KOPT-K1 (cell line): Measurements from ENCODE around the gene CLRN3.

ENCODE experiments used
- H3K27ac ChIP-seq: fragments of 200-600 bp; sonication (generic); 2 replicates; pipeline ENCODE4 v1.5.1; 2016; ENCODE audit warnings: antibody characterized with exemption, mild to moderate bottlenecking, low read depth, low read length; ENCODE audit not compliant: poor library complexity, severe bottlenecking
- H3K36me3 ChIP-seq: fragments of 200-600 bp; sonication (generic); 2 replicates; pipeline ENCODE4 v1.5.1; 2017; ENCODE audit warnings: antibody characterized with exemption, mild to moderate bottlenecking, low read length, moderate library complexity; ENCODE audit not compliant: insufficient read depth
- H3K9me3 ChIP-seq: fragments of 200-600 bp; sonication (generic); 2 replicates; pipeline ENCODE4 v1.5.1; 2017; ENCODE audit warnings: antibody characterized with exemption, low read length, mild to moderate bottlenecking; ENCODE audit not compliant: insufficient read depth, poor library complexity, severe bottlenecking

Gene CLRN3

DNA sequence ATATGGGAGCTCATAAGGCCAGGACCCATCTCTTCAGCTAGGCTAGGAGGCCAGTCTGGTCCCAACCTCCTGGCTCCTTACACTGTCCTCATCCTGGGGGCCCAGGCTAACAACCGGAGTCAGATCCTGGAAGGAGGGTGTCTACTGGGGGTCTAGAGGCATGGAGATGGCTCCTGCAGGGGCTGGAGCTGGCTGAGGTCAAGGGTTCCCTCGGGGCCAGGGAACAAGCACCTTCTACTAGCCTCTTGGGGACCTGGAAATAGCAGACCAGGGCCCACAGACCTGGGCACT, 37.2 kb downstream of the CLRN3 start:
- Histone ChIP-seq H3K36me3 (no peaks in the 10 kb centered on the region), H3K27ac (no peak overlapping the region), H3K9me3 (no peaks in the 10 kb centered on the region)

- Histone ChIP-seq H3K9me3 (no peaks in the 10 kb centered on the region), H3K27ac (no peak overlapping the region), H3K36me3 (no peaks in the 10 kb centered on the region)
Observed at GRCh38 chr10:127854769-127855590, 37.8 kb downstream of the CLRN3 start.

GRCh38 chr10:127853868-127854768, 38.6 kb downstream of the CLRN3 start:
- Histone ChIP-seq H3K27ac (no peak overlapping the region), H3K9me3 (no peaks in the 10 kb centered on the region), H3K36me3 (no peaks in the 10 kb centered on the region)

- Histone ChIP-seq H3K27ac (no peak overlapping the region), H3K9me3 (no peaks in the 10 kb centered on the region), H3K36me3 (no peaks in the 10 kb centered on the region)
Observed at GRCh38 chr10:127852456-127852855, 40.3 kb downstream of the CLRN3 start.

- no peaks in the 10 kb centered on the region for H3K36me3 ChIP-seq
- H3K27ac ChIP-seq, result no peak overlapping the region
- H3K9me3 ChIP-seq, result no peaks in the 10 kb centered on the region
Observed at GRCh38 chr10:127851661-127852194, 41.0 kb downstream of the CLRN3 start.

- H3K27ac ChIP-seq, result no peak overlapping the region
- H3K36me3 ChIP-seq, result no peaks in the 10 kb centered on the region
- H3K9me3 ChIP-seq, result no peaks in the 10 kb centered on the region
Observed at GRCh38 chr10:127850944-127851343, 41.8 kb downstream of the CLRN3 start.

- H3K36me3 ChIP-seq, result no peaks in the 10 kb centered on the region
- H3K9me3 ChIP-seq, result no peaks in the 10 kb centered on the region
- no peak overlapping the region for H3K27ac ChIP-seq
Observed at GRCh38 chr10:127849921-127850320, 42.8 kb downstream of the CLRN3 start.

DNA sequence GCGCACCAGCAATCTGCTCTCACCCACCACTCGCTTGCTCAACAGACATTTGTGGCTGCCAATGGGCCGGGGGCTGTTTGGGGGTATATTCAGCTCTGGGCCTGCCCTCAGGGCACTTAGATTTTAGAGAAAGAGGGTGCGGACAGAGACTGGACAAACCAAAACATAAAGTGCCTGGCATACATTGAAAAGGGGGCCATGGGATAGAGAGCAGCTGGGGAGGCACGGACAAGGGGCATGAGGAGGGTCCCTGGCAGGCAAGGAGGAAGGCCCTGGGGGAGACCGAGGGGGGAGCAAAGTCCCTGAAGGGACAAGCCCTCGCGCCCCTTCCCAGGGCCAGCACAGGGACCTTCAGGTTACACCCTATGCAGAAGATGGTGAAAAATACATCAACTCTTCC, 43.5 kb downstream of the CLRN3 start:
- Histone ChIP-seq H3K36me3 (no peaks in the 10 kb centered on the region), H3K27ac (no peak overlapping the region), H3K9me3 (no peaks in the 10 kb centered on the region)

DNA sequence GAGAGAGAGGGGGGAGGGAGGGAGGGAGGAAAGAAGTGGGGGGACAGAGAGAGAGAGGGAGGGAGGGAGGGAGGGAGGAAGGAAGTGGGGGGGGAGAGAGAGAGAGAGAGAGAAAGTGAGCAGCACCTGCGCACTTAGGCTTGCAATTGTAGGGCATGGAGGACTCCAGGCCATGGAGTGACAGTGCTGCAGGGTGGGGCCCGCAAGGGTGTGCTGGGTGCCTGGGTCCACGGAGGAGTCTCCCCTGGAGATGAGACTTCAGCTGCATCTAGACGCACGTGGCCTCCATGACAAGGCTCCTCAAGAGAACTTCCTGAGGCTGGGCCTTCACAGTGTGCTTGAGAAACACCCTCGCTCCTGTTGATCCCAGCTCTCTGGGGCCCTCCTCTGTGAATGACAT, 44.5 kb downstream of the CLRN3 start:
- Histone ChIP-seq H3K9me3 (no peaks in the 10 kb centered on the region), H3K36me3 (no peaks in the 10 kb centered on the region), H3K27ac (no peak overlapping the region)

DNA sequence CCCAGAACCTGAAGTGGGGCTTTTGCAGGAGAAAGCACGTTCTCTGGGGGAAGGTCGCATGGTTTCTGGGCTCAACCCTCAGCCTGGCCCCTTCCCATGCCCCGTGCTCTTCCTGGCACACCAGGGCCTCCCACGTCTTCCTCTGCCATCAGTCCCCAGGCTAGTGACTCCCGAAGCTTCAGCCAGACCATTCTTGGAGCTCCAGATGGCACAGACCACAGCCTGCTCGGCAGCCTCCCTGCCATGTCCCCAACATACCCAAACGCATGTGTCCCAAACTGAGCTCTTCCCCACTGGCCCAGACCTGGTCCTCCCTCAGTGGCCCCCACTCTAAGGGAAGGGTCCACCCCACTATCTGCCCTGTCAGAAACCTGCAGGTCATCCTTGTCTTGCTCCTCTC, 47.0 kb downstream of the CLRN3 start:
- Histone ChIP-seq H3K27ac (no peak overlapping the region), H3K36me3 (no peaks in the 10 kb centered on the region), H3K9me3 (no peaks in the 10 kb centered on the region)

- Histone ChIP-seq H3K36me3 (no peaks in the 10 kb centered on the region), H3K9me3 (no peaks in the 10 kb centered on the region), H3K27ac (no peak overlapping the region)
Observed at GRCh38 chr10:127840884-127841283, 51.9 kb downstream of the CLRN3 start.

DNA sequence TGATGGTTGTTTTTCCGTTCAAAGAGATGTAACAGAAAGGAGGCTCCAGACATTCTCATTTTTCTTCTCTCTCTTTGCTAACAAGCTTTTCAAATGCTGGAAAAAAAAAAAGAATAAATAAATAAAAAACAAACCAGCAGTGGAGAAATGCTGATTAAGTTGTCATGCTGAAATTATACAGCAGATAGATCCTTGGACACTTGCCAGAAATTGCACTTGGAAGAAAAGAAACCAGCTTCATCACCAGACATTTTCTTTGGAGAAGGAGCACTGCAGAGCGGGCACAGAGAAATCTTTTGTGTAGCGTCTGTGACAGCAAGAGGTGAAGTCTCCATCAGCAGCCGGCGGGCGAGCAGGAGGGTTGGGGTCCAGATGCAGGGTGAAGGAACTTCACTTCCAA, 55.8 kb downstream of the CLRN3 start:
- no peaks in the 10 kb centered on the region for H3K36me3 ChIP-seq
- H3K9me3 ChIP-seq, result no peaks in the 10 kb centered on the region
- H3K27ac ChIP-seq, result no peak overlapping the region

DNA sequence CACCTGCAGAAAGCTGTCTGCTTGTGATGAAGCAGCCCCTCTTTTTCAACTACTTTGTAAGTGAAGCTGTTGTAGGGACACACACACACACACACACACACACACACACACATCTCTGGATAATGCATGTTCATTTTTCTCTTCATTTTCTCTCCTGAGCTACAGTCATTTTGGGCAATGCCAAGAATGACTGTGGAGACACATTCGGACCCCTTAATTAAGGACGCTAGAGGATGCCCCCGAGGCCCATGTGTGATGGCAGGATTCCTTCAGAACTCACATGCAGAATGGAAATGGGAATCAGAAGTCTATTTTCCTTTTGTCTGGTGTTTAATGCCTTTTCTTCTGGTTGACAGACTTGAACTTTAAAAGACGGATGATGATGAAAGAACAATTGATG, 56.6 kb downstream of the CLRN3 start:
- Histone ChIP-seq H3K27ac (no peak overlapping the region), H3K36me3 (no peaks in the 10 kb centered on the region), H3K9me3 (no peaks in the 10 kb centered on the region)

DNA sequence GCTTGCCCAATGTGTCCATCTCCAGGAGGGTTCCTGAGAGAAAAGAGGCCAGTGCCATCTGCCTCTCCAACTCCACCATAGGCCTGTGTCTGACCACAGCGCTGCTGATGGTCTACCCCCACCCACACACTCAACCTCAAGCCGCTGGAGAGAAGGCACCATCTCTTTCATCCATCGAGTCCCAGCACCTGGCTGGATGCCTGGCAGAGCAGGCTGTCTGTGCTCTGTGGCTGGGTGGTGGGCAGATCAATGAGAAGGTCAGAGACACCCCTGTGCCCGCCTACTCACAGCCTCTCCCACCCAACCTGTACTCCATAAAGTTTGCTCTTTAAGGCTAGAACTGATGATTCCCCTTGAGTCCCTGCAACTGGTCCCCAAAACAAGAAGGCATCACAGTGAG, 58.0 kb downstream of the CLRN3 start:
- no peaks in the 10 kb centered on the region for H3K36me3 ChIP-seq
- H3K27ac ChIP-seq, result no peak overlapping the region
- H3K9me3 ChIP-seq, result no peaks in the 10 kb centered on the region

DNA sequence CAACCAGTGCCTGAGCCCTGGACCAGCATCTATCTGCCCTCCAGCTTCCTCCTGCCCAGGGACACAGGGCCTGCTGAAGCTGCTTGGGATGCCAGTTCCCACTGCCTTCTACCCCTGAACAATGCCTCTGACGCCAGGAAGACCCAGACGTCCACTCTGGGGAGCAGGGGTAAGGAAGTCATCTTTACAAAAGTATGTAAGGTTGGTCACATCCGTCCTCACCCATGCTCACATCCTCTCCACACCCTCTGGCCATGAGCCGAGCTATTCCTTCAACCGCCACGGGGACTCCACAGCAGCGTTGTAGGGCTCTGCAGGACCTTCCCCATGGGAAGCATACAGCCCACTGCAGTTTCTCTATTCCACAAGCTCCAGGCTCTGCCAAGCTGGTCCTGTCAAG, 58.5 kb downstream of the CLRN3 start:
- Histone ChIP-seq H3K27ac (no peak overlapping the region), H3K9me3 (no peaks in the 10 kb centered on the region), H3K36me3 (no peaks in the 10 kb centered on the region)
